Peyer's patch (tissue), 4 donors: ENCODE data around the gene PLCXD3.

ENCODE experiments used
- POLR2A ChIP-seq, 2 donors: fragments of 450-650 bp; IDR thresholded peaks; one replicate each; pipeline ENCODE4 v1.5.1; 2017; ENCODE audit warnings: antibody characterized with exemption in 2 of 2, mild to moderate bottlenecking in 2 of 2, moderate library complexity in 2 of 2
- TF ChIP-seq, protein P1 (sequence below), 6 experiments: fragments of 450-650 bp in 4 of 6; fragments of 200-600 bp in 2 of 6; sonication (generic) in 1 of 6; IDR thresholded peaks; one replicate each; pipeline ENCODE4 v1.5.1; 2017 to 2019; ENCODE audit warnings: antibody characterized with exemption in 6 of 6, mild to moderate bottlenecking in 3 of 6, moderate library complexity in 1 of 6

DNA sequence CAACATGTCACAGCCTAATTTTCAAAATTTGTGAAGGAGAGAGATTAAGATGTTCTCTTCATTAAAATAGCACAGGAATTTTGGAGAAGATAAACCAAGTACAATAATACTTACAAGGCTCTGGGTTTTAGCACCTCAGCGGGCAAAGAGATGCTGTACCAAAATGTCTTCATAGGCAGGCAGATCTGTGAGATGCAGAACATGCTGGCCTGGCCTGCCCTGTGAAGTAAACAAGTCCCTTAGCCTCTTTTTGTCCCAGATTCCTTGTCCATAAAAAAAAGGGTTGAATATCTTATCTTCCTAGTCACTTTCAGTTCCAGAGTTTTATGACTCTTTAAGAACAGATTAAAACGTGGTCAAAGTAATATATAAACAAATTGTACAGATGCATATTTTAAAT lies 244.0 kb downstream of the PLCXD3 start:
- TF ChIP-seq, protein P1, sequence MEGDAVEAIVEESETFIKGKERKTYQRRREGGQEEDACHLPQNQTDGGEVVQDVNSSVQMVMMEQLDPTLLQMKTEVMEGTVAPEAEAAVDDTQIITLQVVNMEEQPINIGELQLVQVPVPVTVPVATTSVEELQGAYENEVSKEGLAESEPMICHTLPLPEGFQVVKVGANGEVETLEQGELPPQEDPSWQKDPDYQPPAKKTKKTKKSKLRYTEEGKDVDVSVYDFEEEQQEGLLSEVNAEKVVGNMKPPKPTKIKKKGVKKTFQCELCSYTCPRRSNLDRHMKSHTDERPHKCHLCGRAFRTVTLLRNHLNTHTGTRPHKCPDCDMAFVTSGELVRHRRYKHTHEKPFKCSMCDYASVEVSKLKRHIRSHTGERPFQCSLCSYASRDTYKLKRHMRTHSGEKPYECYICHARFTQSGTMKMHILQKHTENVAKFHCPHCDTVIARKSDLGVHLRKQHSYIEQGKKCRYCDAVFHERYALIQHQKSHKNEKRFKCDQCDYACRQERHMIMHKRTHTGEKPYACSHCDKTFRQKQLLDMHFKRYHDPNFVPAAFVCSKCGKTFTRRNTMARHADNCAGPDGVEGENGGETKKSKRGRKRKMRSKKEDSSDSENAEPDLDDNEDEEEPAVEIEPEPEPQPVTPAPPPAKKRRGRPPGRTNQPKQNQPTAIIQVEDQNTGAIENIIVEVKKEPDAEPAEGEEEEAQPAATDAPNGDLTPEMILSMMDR (IDR thresholded peaks at IDR 0.05): no peak
- no peak for TF ChIP-seq POLR2A (IDR thresholded peaks at IDR 0.05)
